ENCODE data around the gene CRHR2. TPM values are rescaled to one million over a fixed set of nuclear protein-coding genes. Genes with fewer than 3 reads are reported as not detected.

Gene CRHR2
- 0.02 to 0.06 TPM (median 0.05 TPM) in 3 of 5 replicates, not detected in the others for total RNA-seq (2022; extraction: Qiagen RNA extraction)

GRCh38 chr7:30682212-30683083 lies at the start of gene CRHR2:
CRHR2 (minus strand) TSS chr7:30682456; CDS start chr7:30682280, 176 bp downstream.

Other genes starting within 250 kb of the CRHR2 start
- 5.5 to 7.4 TPM (median 6.7 TPM) in 5 replicates for gene NOD1, start 203.7 kb downstream of the CRHR2 start, total RNA-seq (2022; extraction: Qiagen RNA extraction)
- gene GGCT, start 177.6 kb downstream of the CRHR2 start, total RNA-seq (2022; extraction: Qiagen RNA extraction) = 68.3 to 75.3 TPM (median 72.7 TPM) in 5 replicates
- gene GARS1, start 87.6 kb downstream of the CRHR2 start, total RNA-seq (2022; extraction: Qiagen RNA extraction) = 136 to 157 TPM (median 143 TPM) in 5 replicates
- gene INMT, start 69.7 kb upstream of the CRHR2 start, total RNA-seq (2022; extraction: Qiagen RNA extraction) = not detected in 5 replicates
- gene MINDY4, start 89.0 kb upstream of the CRHR2 start, total RNA-seq (2022; extraction: Qiagen RNA extraction) = 2.2 to 2.6 TPM (median 2.4 TPM) in 5 replicates
- gene AQP1, start 229.4 kb upstream of the CRHR2 start, total RNA-seq (2022; extraction: Qiagen RNA extraction) = 0.37 to 0.52 TPM (median 0.45 TPM) in 5 replicates